GM12891 (cell line): ENCODE results near the gene SORL1.

Experiments
- PAX5 ChIP-seq: IDR thresholded peaks from 2 replicates; pipeline ENCODE4 v1.6.1; 2011; ENCODE audit warnings: low read length, moderate library complexity, mild to moderate bottlenecking; ENCODE audit not compliant: insufficient read depth, severe bottlenecking
- POLR2A ChIP-seq: IDR thresholded peaks from 2 replicates; pipeline ENCODE4 v1.6.1; 2011; ENCODE audit warnings: low read depth, low read length, control low read depth
- POLR2AphosphoS5 ChIP-seq: IDR thresholded peaks from 2 replicates; pipeline ENCODE4 v1.6.1; 2011; ENCODE audit warnings: low read depth, low read length, control low read depth
- POU2F2 ChIP-seq: IDR thresholded peaks from 2 replicates; pipeline ENCODE4 v1.6.1; 2011; ENCODE audit warnings: low read depth, mild to moderate bottlenecking, control low read depth, low read length, moderate library complexity
- SPI1 ChIP-seq: IDR thresholded peaks from 2 replicates; pipeline ENCODE4 v1.6.1; 2011; ENCODE audit warnings: low read depth, low read length, control low read depth
- TAF1 ChIP-seq: IDR thresholded peaks from 2 replicates; pipeline ENCODE4 v1.6.1; 2011; ENCODE audit warnings: low read depth, low read length, control low read depth

DNA sequence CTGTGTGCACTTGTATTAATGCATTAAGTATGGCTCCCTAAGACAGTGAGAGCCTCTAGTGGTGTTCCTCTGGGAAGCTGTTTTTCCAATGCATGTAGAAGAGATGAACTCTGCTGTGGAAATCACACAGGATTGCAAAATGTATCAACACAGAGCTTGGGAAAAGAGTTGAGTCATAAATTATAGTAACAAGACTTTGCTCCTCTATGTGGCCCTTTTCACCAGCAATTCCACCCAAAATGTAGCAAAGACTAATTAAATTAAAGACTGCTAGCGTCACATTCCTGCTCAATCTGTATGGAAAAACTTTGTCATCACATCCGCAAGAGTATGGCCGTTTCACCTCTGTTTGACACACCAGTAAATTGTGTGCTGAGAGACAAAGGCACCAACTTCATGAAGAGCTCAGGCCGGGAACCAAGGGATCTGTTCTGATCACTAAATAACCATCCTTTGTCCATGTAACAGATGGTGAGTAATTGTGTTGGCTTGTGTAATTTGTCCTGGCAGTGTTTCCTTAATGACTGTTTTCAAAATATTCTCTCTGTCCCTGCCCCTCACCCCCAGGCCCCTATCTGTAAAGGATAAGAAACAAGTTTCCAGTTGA, 209.9 kb downstream of the SORL1 start:
- no peak for TF ChIP-seq POLR2AphosphoS5
- no peak for TF ChIP-seq POLR2A
- TF ChIP-seq TAF1, result no peak
- TF ChIP-seq PAX5, result no peak
- no peak for TF ChIP-seq SPI1
- no peak for TF ChIP-seq POU2F2
